HG03354 (cell line): ENCODE results near the gene DCUN1D4.

Experiments used
- ATAC-seq: cut with Tn5 transposase; IDR thresholded peaks from one replicate; pipeline ENCODE4 v1.9.1; 2021; ENCODE audit warnings: mild to moderate bottlenecking; ENCODE audit not compliant: unreplicated experiment, poor library complexity, severe bottlenecking

Gene DCUN1D4

DNA sequence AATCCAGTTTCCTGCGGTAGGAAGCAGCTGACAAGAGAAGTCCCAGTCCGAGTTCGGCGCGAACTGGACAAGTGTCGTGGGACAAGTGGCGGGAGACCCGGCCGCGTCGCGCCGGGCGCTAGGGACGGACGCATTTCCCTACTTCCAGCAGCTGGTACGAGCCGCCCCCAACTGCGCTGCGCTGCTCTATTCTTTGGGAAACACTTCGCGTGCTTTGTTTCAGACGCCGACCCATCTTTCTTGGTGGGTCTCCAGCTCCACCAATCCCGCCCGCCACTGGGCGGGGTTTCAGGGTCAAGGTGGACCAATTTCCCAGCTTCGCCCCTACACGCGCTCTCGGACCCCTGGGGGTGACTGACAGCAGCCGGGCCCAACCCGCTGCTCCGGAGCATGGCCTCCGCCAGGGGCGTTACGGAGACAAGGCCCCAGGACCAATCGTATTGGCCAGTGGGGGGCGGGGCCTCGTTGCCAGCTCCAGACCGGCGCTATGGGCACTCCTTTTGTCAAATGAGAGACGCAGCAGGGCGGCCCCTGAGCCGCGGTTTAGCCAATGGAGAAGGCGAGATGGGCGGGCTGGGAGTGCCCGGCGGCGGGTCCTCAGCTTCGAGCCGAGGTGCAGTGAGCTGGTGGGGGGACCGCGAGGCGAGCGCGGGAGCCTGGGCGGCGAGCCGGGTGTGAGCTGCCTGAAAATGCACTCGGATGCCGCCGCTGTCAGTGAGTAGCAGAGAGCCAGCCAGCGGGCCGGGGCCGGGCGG is at the start of gene DCUN1D4:
DCUN1D4 (plus strand) TSS at position 600 of the 755 bp plus-strand sequence; CDS start at position 690, 90 bp downstream.
- peak; percentile 93 for ATAC-seq

- ATAC-seq = no peak
Measured at GRCh38 chr4:51820443-51821234, 22.3 kb upstream of the DCUN1D4 start.

DNA sequence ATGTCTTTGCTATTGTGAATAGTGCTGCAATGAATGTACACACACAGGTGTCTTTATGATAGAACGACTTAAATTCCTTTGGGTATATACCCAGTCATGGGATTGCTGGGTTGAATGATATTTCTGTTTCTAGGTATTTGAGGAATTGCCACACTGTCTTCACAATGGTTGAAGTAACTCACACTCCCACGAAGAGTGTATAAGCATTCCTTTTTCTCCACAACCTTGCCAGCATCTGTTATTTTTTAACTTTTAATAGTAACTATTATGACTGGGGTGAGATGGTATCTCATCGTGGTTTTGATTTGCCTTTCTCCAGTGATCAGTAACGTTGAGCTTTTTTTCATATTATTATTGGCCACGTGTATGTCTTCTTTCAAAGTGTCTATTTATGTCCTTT is 17.6 kb upstream of the DCUN1D4 start:
- ATAC-seq = no peak

DNA sequence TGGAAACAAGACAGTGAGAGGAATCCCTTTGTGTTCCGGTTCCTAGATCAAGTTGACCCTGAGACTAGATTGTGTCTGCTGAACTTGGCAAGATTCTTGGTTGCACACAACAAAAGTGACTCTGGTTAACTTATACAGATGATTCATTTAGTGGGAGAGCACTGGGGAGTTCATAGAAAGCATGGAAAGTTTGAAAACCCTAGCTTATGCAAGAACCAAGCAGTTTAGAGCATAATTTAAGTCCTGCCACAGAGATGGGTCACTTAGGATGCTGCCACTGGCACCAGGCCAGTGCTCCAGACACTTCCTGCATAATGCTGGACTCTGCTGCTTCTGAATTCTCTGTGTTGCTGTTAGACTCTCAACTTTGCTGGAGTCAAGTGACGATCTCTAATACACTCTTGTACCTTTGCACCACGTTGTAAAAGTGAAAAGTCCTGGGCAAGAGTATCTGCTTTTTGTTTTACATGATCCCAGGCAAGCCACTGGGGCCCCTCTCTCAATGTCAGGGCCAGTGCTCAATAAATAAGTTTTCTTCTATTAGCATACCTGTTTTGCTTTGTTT is 12.7 kb upstream of the DCUN1D4 start:
- no peak for ATAC-seq

DNA sequence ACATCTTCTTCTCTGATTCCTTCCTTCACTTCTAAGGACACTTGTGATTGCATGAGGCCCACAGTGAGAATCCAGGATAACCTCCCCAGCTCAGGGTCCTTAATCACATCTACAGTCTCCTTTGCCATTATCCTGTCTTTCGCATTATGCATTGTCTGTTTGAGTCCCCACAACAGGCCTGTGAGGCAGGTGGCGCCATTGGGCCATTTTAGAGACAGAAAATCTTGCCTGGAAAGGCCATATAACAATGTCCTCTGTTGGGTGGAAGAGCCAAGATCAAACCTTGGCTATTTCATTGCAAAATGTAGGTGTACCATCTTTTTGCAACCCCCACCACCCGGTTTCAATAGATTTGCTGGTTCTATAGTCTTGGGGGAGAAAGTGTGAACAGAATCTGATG is 11.8 kb upstream of the DCUN1D4 start:
- peak; percentile 72 for ATAC-seq

DNA sequence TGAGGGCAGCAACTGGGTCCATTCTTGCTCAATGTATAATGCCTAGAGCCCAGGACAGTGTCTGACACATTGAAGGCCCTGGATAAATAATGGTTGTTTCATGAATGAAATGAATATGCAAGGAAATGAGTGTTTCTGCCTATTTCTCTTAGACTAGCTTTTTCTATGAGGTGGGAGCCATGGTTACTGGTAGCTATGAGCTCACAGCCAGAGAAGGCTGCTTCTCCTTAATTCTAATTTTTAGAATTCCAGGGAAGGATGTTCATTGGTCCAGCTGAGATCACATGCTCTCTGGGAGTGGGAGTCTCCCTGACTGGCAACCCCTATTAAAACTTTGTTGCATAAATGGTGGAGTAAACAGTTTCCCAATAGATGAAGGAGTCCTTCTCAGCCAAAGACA is 9.7 kb upstream of the DCUN1D4 start:
- no peak for ATAC-seq

- ATAC-seq = no peak
Measured at GRCh38 chr4:51835079-51835478, 7.9 kb upstream of the DCUN1D4 start.

DNA sequence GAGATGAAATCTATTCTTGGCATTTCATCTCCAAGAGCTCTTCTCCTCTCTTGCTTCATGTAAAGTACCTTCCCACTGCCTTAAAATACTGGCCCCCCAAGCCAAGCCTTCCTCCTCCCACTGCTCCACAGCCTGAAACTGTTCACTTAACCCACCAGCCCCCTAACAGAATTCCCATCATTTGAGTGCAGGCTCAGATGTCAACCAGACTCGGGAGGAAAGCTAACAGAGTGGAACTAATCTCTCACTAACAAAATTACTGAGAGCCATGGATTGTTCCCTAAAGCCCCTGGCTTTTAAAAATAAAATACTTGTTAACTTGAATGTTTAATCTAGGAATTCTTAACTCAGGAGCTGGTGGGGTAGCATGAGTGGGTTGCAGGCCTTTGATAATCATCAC is 7.1 kb upstream of the DCUN1D4 start:
- no peak for ATAC-seq

DNA sequence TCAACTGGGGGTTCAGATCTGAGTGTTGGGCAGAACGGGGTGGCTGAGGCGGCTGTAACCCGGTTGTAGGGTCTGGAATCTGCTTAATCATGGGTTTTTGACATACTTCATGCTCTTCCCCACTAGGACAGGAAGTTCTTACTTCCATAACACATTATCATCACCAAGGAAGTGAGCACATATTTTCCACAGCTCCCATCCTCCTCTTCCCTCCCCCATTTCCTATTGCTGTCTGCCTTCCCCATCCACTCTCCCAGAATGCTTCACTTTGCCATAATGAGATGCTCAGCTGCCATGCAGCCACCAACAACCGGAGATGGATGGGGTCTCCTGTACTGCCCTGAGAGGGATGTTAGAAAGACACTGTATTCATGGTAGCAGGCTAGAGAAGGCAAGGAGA is 6.4 kb upstream of the DCUN1D4 start:
- no peak for ATAC-seq

GRCh38 chr4:51840781-51841180 is 2.2 kb upstream of the DCUN1D4 start:
- ATAC-seq = no peak

- no peak for ATAC-seq
Measured at GRCh38 chr4:51842167-51842553, 793 bp upstream of the DCUN1D4 start.

- peak; percentile 28 for ATAC-seq
Measured at GRCh38 chr4:51843309-51844152, 578 bp downstream of the DCUN1D4 start.

DNA sequence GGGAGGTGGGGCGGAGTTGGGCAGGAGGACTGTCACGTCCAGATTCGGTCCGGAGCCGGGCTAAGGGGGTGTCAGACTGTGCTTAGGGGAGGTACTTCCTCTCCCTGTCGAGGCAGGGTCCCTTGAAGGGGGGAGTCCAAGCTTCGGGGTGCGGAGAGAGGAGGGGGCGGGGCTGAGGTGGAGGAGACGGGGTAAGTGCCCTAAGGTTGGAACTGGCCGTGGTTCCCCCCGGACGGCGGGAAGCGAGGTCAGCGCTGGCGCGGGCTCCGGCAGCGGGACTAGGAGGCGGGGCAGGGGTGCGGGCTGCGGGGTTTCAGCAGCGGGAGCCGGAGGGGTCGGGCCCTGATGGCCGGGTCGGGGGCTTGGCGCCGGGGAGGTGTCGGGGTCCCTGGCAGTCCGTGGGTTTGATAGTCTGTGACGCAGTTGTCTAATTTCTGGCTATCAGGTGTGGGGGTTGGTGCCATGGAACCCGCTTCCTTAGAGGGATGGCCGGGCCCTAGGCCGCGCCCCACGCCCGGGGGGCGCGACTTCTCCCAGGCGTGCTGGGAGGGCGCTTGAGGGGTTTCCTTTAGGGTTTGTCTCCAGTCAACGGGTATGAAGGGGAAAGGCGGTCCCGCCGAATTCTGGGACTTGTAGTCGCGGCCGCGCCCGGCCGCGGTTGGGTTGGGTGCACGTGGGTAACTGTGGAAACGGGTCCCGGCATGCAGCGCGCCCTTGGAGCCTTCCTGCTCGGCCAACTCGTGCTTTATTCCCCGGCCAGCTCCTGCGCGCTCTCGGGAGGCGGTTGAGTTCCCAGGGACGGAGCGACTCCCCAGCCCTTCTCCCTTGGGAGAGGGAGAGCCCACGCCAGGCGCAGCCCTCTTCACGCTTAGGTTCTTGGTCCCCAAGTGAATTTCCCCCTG is 1.5 kb downstream of the DCUN1D4 start:
- ATAC-seq = peak; percentile 49

- ATAC-seq = no peak
Measured at GRCh38 chr4:51845055-51845426, 2.1 kb downstream of the DCUN1D4 start.

DNA sequence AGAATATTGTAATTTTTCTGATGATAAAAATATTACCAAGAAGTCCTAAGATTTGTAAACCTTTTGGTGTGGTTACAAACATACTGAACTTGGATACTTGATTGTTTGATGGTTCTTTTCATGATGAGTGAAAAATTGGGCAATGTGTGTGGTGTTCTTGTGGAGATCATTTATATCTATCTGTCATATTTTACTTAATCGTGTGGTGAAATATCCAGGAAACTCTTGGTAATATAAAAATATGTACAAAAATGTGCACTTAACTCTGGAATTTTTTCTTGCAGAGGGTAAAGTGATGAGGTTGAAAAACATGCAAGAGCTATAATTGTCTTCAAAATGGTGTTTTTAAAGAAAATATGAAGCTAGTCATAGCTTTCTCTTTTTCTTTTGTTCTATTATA is 2.8 kb downstream of the DCUN1D4 start:
- no peak for ATAC-seq

DNA sequence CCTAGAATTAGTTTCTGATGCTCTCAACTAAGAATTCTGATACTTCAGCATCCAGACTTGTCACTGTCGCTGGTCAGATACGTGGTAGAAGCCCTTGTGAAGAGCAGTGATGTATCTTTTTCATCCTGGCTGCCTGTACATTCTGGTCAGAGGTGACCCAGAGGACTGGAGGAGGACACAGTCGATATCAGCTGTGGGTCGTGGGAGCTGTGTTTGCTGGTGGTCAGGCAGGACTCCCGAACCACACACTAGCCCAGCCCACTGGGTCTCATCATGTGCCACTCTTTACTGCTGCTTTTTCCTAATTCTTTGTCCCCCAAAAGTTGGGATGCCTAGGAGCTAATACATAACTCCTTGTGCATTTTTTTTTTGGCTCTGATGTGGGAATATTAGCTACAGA is 6.5 kb downstream of the DCUN1D4 start:
- no peak for ATAC-seq

DNA sequence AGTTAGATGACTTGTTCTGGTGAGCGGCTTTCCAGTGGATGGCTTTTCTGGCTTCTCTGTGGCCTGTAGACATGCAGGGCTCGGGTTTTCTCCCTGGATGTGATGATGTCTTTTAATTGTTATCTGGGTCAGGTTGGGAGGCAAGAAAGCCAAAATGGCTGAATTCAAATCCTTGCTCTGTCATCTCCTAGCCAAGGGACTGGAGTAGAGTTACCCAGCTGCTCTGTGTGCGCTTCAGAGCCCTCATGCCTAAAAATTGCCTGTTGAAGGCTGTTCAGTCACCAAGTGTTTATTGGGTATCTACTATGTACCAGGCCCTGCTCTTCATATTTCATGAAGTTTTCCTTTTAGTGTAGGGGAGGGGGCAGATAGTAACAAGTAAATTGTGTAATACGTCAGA is 7.3 kb downstream of the DCUN1D4 start:
- ATAC-seq = no peak

- ATAC-seq = no peak
Measured at GRCh38 chr4:51851090-51851936, 8.4 kb downstream of the DCUN1D4 start.
